LNCaP clone FGC (cell line): Measurements from ENCODE around the gene SPAG9.

ENCODE experiments used
- DNase-seq: peaks from one replicate; pipeline ENCODE4 v3.0.0-alpha.2; 2011; ENCODE audit warnings: low read depth
- H3K4me3 ChIP-seq: 2 replicates; pipeline ENCODE4 v1.5.1; 2011; ENCODE audit warnings: mild to moderate bottlenecking, low read depth, low read length, control low read depth
- TF ChIP-seq, protein P1 (sequence below): IDR thresholded peaks from 2 replicates; pipeline ENCODE4 v1.5.1; 2012; ENCODE audit warnings: mild to moderate bottlenecking; ENCODE audit not compliant: control insufficient read depth, insufficient read depth; ENCODE audit errors: extremely low read depth

SPAG9 gene

DNA sequence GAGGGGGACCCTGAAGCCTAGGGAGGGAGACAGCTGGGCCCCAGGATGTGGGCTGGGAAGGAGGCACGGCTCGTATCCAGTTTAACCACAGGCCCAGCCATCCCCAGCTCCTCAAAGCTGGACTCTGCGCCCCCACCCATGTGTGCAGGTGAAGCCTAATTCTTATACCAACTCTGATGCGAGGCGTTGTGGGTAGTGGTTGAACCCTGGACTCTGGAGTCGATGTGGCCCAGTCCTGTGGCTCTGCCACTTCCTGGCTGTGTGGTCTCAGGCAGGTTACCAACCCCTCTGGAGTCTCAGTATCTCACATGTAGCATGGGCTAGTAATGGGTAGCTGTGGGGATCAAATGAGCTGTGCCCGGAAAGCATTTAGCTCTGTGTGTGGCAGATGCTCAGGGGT lies 194.1 kb downstream of the SPAG9 start:
- no peak for DNase-seq
- H3K4me3 ChIP-seq, result no peak overlapping the region
- TF ChIP-seq, protein P1, sequence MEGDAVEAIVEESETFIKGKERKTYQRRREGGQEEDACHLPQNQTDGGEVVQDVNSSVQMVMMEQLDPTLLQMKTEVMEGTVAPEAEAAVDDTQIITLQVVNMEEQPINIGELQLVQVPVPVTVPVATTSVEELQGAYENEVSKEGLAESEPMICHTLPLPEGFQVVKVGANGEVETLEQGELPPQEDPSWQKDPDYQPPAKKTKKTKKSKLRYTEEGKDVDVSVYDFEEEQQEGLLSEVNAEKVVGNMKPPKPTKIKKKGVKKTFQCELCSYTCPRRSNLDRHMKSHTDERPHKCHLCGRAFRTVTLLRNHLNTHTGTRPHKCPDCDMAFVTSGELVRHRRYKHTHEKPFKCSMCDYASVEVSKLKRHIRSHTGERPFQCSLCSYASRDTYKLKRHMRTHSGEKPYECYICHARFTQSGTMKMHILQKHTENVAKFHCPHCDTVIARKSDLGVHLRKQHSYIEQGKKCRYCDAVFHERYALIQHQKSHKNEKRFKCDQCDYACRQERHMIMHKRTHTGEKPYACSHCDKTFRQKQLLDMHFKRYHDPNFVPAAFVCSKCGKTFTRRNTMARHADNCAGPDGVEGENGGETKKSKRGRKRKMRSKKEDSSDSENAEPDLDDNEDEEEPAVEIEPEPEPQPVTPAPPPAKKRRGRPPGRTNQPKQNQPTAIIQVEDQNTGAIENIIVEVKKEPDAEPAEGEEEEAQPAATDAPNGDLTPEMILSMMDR, result no peak

DNA sequence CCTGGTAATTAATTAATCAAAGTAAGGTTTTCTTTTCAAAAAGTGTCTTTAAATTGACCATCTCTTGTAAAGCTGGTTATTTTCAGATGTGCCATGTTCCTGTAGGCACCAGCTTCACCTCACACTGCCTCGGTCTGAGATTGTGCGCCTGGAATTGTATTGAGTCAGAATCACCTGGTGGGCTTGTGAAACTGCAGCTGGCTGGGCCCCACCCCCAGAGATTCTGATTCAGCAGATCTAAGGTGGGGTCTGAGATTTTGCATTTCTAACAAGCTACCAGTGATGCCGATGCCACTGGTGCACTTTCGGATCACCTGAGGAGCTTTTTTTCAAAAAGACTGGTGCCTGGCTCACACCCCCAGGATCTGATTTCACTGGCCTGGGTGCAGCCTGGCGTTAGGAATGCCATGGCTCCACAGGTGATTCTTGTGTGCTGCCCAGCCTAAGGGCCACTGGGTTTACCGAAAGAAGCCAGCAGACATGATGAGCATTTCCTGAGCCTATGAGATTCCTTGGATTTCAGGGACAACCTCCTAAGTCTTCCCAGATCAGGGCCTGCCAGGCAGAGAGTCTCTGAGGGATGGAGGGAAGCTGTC lies 195.3 kb downstream of the SPAG9 start:
- TF ChIP-seq, protein P1, result no peak
- no peak for DNase-seq
- no peak overlapping the region for H3K4me3 ChIP-seq

DNA sequence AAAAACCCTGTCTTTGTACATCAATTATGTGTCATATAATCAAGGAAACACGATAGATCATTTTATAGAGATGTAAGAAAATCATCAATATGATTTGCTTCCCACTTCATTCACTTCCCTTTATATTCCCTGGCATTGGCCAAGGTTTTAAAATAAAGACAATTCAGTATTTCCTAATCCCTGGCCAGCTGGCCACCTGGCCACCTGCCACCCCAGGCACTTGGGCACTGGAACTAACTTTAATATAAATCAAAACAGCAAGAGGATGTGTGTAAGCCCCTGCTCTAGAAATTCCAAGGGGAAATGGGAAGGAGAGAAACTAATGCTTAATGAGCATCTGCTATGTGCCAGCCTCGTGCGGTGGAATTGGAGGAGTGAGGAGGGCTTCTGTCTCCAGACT lies 195.9 kb downstream of the SPAG9 start:
- TF ChIP-seq, protein P1, result no peak
- no peak overlapping the region for H3K4me3 ChIP-seq
- DNase-seq, result no peak

DNA sequence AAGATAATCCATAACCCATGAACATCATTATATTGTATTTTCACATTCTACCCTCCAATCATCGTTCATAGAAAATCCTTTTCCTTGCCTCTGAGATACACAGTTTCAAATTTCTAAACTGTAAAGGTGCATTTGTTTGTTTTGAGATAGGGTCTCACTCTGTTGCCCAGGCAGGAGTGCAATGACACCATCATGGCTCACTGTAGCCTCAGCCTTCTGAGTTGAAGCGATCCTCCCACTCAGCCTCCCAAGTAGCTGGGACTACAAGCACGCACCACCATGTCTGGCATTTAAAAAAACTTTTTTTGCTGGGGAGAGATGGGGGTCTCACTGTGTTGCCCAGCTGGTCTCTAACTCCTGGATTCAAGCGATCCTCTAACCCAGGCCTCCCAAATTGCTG lies 196.4 kb downstream of the SPAG9 start:
- TF ChIP-seq, protein P1, result no peak
- no peak overlapping the region for H3K4me3 ChIP-seq
- DNase-seq, result no peak

DNA sequence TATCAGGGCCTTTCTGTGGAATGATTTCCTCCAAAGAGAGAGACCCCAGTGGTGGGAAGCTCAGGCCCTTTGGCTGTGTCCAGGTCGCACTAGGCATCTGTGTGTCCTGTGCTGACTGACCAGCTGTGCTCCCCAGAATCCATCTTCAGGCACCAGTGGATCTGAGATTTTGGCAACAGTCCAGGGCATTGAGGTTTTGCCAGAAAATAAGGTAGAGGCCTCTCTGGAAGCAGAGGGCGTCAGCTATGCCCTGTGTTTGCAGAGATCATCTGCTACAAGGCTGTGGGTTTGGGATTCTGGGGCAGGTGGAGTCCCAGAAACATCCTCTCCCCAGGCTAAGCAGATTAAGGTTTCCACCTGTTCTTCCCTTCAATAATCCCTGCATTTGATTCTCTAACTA lies 197.1 kb downstream of the SPAG9 start:
- DNase-seq, result no peak

DNA sequence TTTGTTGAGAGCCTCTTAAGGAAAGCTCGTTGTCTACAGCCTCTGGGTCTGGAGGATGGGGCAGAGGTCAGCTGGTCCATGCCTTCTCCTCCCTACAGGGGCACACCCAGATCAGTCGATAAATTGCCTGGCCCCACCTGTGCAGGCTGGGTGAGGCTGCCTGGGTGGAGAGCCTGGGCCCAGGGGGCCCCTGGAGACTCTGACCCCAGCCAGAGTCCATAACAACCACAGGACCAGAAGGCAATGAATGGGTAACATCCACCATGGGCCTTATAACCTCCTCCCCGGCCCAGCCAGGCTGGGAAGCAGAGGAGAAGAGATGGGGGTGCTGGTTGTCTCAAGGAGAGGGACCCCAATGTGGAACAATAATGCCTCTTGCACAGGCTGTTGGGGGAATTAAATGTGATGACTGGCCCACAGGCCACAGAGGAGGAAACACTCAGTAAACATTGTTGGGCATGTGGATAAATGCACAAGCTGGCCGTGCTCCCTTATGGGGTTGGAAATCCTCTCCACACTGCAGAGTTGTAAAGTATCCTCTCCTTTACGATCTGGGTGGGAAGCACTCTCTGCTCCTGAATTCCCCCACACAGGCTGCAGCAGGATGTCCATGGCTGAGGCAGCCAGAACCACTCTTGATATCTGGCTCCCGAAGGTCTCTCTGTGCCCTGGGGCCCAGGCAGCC lies 197.8 kb downstream of the SPAG9 start:
- TF ChIP-seq, protein P1, result no peak
- no peak for DNase-seq
- no peak overlapping the region for H3K4me3 ChIP-seq

More for the DNA sequence above, 197.1 kb downstream of the SPAG9 start:
- TF ChIP-seq, protein P1, result no peak
- no peak overlapping the region for H3K4me3 ChIP-seq

DNA sequence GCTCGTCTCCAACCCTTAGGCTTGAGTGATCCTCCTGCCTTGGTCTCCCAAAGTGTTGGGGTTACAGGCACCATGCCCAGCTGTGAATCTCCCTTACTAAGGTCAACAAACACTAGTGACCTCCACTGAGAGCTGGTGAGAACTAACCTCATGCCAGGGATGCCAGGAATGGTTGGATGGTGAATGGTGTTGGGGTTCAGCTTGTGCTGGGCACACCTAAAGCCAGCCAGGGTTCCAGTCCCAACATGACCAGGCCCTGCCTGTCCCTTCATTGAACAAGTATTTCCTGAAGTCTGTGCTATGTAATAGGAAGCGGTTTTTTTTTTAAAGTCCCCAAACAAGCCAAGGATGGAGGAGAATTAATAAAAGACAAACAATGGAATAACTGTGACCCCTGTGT lies 198.6 kb downstream of the SPAG9 start:
- TF ChIP-seq, protein P1, result no peak
- DNase-seq, result no peak
- H3K4me3 ChIP-seq, result no peak overlapping the region
